ENCODE measurements around the gene RPL31. TPM values are rescaled to one million over a fixed set of nuclear protein-coding genes. Genes with fewer than 3 reads are reported as not detected.

Gene RPL31
- total RNA-seq, 1 donor from 2014 or later, result 1,122 TPM

GRCh38 chr2:101052147-101052546 lies 50.1 kb downstream of the RPL31 start:
- no peak overlapping the region for H3K27ac ChIP-seq
- TF ChIP-seq CTCF (IDR thresholded peaks at IDR 0.05) (no peak), POLR2A (IDR thresholded peaks at IDR 0.05) (no peak), POLR2AphosphoS5 (IDR thresholded peaks at IDR 0.05; ENCODE audit: insufficient read depth in 1 of 2, low read depth in 1 of 2) (no peak)
- H3K27me3 ChIP-seq, result no peaks in the 10 kb centered on the region
- H3K9me3 ChIP-seq, result no peaks in the 10 kb centered on the region
- peaks cover 10% of the 10 kb centered on the region for H3K4me1 ChIP-seq
- intact Hi-C loops (cut with DNase I), result no loop called here
- peaks cover 0 to 23% of the 10 kb centered on the region in 2 donors for H3K36me3 ChIP-seq
- DNase-seq (ENCODE audit: extremely low spot score in 2 of 2), result no peak
- H3K4me3 ChIP-seq, result no peak overlapping the region

- H3K27ac ChIP-seq, result no peak overlapping the region
- TF ChIP-seq POLR2A (IDR thresholded peaks at IDR 0.05) (no peak), POLR2AphosphoS5 (IDR thresholded peaks at IDR 0.05; ENCODE audit: insufficient read depth in 1 of 2, low read depth in 1 of 2) (no peak), CTCF (IDR thresholded peaks at IDR 0.05) (no peak)
These were observed 51.0 kb downstream of the RPL31 start for GRCh38 chr2:101053117-101053516.

More at GRCh38 chr2:101053117-101053516, 51.0 kb downstream of the RPL31 start:
- Histone ChIP-seq H3K4me3 (no peak overlapping the region), H3K9me3 (no peaks in the 10 kb centered on the region), H3K4me1 (peaks cover under 1% of the 10 kb centered on the region), H3K27me3 (no peaks in the 10 kb centered on the region), H3K36me3 (peaks cover 0 to 24% of the 10 kb centered on the region in 2 donors)
- no peak for DNase-seq (ENCODE audit: extremely low spot score in 2 of 2)
- intact Hi-C loops (cut with DNase I), result no loop called here

Other genes with a start within 250 kb of the RPL31 start
- gene NPAS2, start 182.2 kb upstream of the RPL31 start, total RNA-seq, result 37.6 TPM
- gene TBC1D8, start 149.1 kb downstream of the RPL31 start, total RNA-seq, result 72.2 TPM